Skeletal muscle tissue (tissue), 4 donors: Measurements from ENCODE around the gene RPS10. TPM values are rescaled to one million over a fixed set of nuclear protein-coding genes. Genes with fewer than 3 reads are reported as not detected.

Source experiments
- H3K27ac ChIP-seq: one replicate; pipeline ENCODE4 v1.7.0; 2013; ENCODE audit warnings: mild to moderate bottlenecking, low read depth, low read length, inconsistent platforms
- H3K27me3 ChIP-seq, 3 donors: one replicate each; pipeline ENCODE4 v1.7.0; 2013; ENCODE audit warnings: low read length in 3 of 3; ENCODE audit not compliant: control insufficient read depth in 3 of 3, insufficient read depth in 3 of 3
- H3K36me3 ChIP-seq, 3 donors: one replicate each; pipeline ENCODE4 v1.7.0; 2013; ENCODE audit warnings: low read length in 3 of 3; ENCODE audit not compliant: control insufficient read depth in 3 of 3, insufficient read depth in 3 of 3
- H3K4me1 ChIP-seq, 3 donors: one replicate each; pipeline ENCODE4 v1.7.0; 2013; ENCODE audit warnings: low read length in 3 of 3, mild to moderate bottlenecking in 3 of 3; ENCODE audit not compliant: control insufficient read depth in 3 of 3, insufficient read depth in 3 of 3
- H3K4me3 ChIP-seq, 3 donors: one replicate each; pipeline ENCODE4 v1.7.0; 2013; ENCODE audit warnings: low read length in 3 of 3
- H3K9ac ChIP-seq, 3 donors: one replicate each; pipeline ENCODE4 v1.7.0; 2013; ENCODE audit warnings: low read length in 3 of 3, mild to moderate bottlenecking in 3 of 3, moderate library complexity in 2 of 3, low read depth in 1 of 3
- H3K9me3 ChIP-seq, 3 donors: one replicate each; pipeline ENCODE4 v1.7.0; 2013; ENCODE audit warnings: low read length in 3 of 3; ENCODE audit not compliant: control insufficient read depth in 3 of 3
- total RNA-seq: library from RNA; depleted of rRNA; stranded (reverse); fragments of >200 nt; gene quantifications from one replicate; pipeline ENCODE4 v1.2.3, GENCODE V29; 2014
- donor health status: Osteomylitis.

The RPS10 gene
- total RNA-seq, 1 donor from 2014 or later: 1,815 TPM

- Histone ChIP-seq H3K36me3 (no peaks in the 10 kb centered on the region), H3K27ac (no peak overlapping the region), H3K9me3 (no peaks in the 10 kb centered on the region), H3K4me3 (no peak overlapping the region), H3K27me3 (peaks cover 28 to 36% (median 30%) of the 10 kb centered on the region in 3 donors), H3K4me1 (peaks cover 4 to 5% (median 4%) of the 10 kb centered on the region in 3 donors), H3K9ac (no peak overlapping the region)
Observed at GRCh38 chr6:34463849-34464248, 38.0 kb upstream of the RPS10 start.

GRCh38 chr6:34463299-34463698 is 37.4 kb upstream of the RPS10 start:
- H3K4me1 ChIP-seq: peaks cover 4 to 5% (median 4%) of the 10 kb centered on the region in 3 donors
- H3K27me3 ChIP-seq: peaks cover 28 to 35% (median 30%) of the 10 kb centered on the region in 3 donors
- H3K9me3 ChIP-seq: no peaks in the 10 kb centered on the region
- H3K27ac ChIP-seq: no peak overlapping the region
- H3K4me3 ChIP-seq: no peak overlapping the region
- H3K36me3 ChIP-seq: no peaks in the 10 kb centered on the region
- H3K9ac ChIP-seq: no peak overlapping the region

GRCh38 chr6:34462551-34462971 is 36.7 kb upstream of the RPS10 start:
- H3K9me3 ChIP-seq: no peaks in the 10 kb centered on the region
- H3K4me3 ChIP-seq: no peak overlapping the region
- peaks cover 28 to 31% (median 30%) of the 10 kb centered on the region in 3 donors for H3K27me3 ChIP-seq
- no peak overlapping the region for H3K9ac ChIP-seq
- no peaks in the 10 kb centered on the region for H3K36me3 ChIP-seq
- no peak overlapping the region for H3K27ac ChIP-seq
- H3K4me1 ChIP-seq: peaks cover 4 to 5% (median 4%) of the 10 kb centered on the region in 3 donors

GRCh38 chr6:34462010-34462409 is 36.1 kb upstream of the RPS10 start:
- no peaks in the 10 kb centered on the region for H3K9me3 ChIP-seq
- H3K36me3 ChIP-seq: no peaks in the 10 kb centered on the region
- H3K9ac ChIP-seq: no peak overlapping the region
- H3K4me1 ChIP-seq: peaks cover 4 to 5% (median 4%) of the 10 kb centered on the region in 3 donors
- H3K4me3 ChIP-seq: no peak overlapping the region
- peaks cover 25 to 29% (median 27%) of the 10 kb centered on the region in 3 donors for H3K27me3 ChIP-seq
- no peak overlapping the region for H3K27ac ChIP-seq

- H3K27ac ChIP-seq: no peak overlapping the region
- peaks cover 1 to 5% (median 4%) of the 10 kb centered on the region in 3 donors for H3K4me1 ChIP-seq
- H3K27me3 ChIP-seq: peaks cover 15 to 18% (median 17%) of the 10 kb centered on the region in 3 donors
- no peak overlapping the region for H3K9ac ChIP-seq
- no peaks in the 10 kb centered on the region for H3K36me3 ChIP-seq
- H3K9me3 ChIP-seq: no peaks in the 10 kb centered on the region
- H3K4me3 ChIP-seq: no peak overlapping the region
Observed at GRCh38 chr6:34460796-34461507, 35.1 kb upstream of the RPS10 start.

GRCh38 chr6:34459899-34460593 is 34.2 kb upstream of the RPS10 start:
- Histone ChIP-seq H3K9ac (no peak overlapping the region), H3K36me3 (no peaks in the 10 kb centered on the region), H3K4me1 (no peaks in the 10 kb centered on the region), H3K27me3 (peaks cover 8 to 10% (median 9%) of the 10 kb centered on the region in 3 donors), H3K9me3 (no peaks in the 10 kb centered on the region), H3K4me3 (no peak overlapping the region), H3K27ac (no peak overlapping the region)

GRCh38 chr6:34457742-34458735 is 32.2 kb upstream of the RPS10 start:
- Histone ChIP-seq H3K27ac (no peak overlapping the region), H3K9ac (no peak overlapping the region), H3K9me3 (no peaks in the 10 kb centered on the region), H3K36me3 (no peaks in the 10 kb centered on the region), H3K4me3 (no peak overlapping the region), H3K27me3 (no peaks in the 10 kb centered on the region), H3K4me1 (no peaks in the 10 kb centered on the region)

- H3K9ac ChIP-seq: no peak overlapping the region
- H3K4me1 ChIP-seq: no peaks in the 10 kb centered on the region
- no peaks in the 10 kb centered on the region for H3K9me3 ChIP-seq
- no peak overlapping the region for H3K27ac ChIP-seq
- H3K4me3 ChIP-seq: no peak overlapping the region
- no peaks in the 10 kb centered on the region for H3K36me3 ChIP-seq
- no peaks in the 10 kb centered on the region for H3K27me3 ChIP-seq
Observed at GRCh38 chr6:34457382-34457741, 31.5 kb upstream of the RPS10 start.

- Histone ChIP-seq H3K27ac (no peak overlapping the region), H3K27me3 (no peaks in the 10 kb centered on the region), H3K9me3 (peaks cover 0 to 6% (median 3%) of the 10 kb centered on the region in 3 donors), H3K4me1 (no peaks in the 10 kb centered on the region), H3K36me3 (no peaks in the 10 kb centered on the region), H3K9ac (no peak overlapping the region), H3K4me3 (no peak overlapping the region)
Observed at GRCh38 chr6:34455831-34456230, 30.0 kb upstream of the RPS10 start.
